Endothelial cell (in vitro differentiated cells): ENCODE data around the gene TMEM108. TPM values are rescaled to one million over a fixed set of nuclear protein-coding genes. Genes with fewer than 3 reads are reported as not detected.

Source experiments
- DNase-seq: peaks from one replicate; pipeline ENCODE4 v3.0.0; 2021; ENCODE audit warnings: low spot score
- H3K27ac Mint-ChIP-seq: one replicate; pipeline ENCODE4 v1.8.0; 2021; ENCODE audit warnings: mixed read lengths, inconsistent platforms; ENCODE audit not compliant: unreplicated experiment
- H3K27me3 Mint-ChIP-seq: one replicate; pipeline ENCODE4 v1.8.0; 2021; ENCODE audit warnings: mild to moderate bottlenecking, moderate library complexity, mixed read lengths, inconsistent platforms; ENCODE audit not compliant: unreplicated experiment
- H3K36me3 Mint-ChIP-seq: one replicate; pipeline ENCODE4 v1.8.0; 2021; ENCODE audit warnings: mild to moderate bottlenecking, low read depth, mixed read lengths, inconsistent platforms; ENCODE audit not compliant: unreplicated experiment
- H3K4me1 Mint-ChIP-seq: one replicate; pipeline ENCODE4 v1.8.0; 2021; ENCODE audit warnings: mild to moderate bottlenecking, mixed read lengths, inconsistent platforms; ENCODE audit not compliant: unreplicated experiment
- H3K4me3 Mint-ChIP-seq: one replicate; pipeline ENCODE4 v1.8.0; 2021; ENCODE audit warnings: mild to moderate bottlenecking, mixed read lengths, inconsistent platforms; ENCODE audit not compliant: unreplicated experiment
- H3K9me3 Mint-ChIP-seq: one replicate; pipeline ENCODE4 v1.8.0; 2021; ENCODE audit warnings: mixed read lengths, inconsistent platforms; ENCODE audit not compliant: unreplicated experiment
- total RNA-seq: library from RNA; stranded (reverse); fragmentation: NEBNext Ultra II Directional; extraction: Animal tissue kit (Norgen Biotek cat#: 25700); gene quantifications from one replicate; pipeline ENCODE4 v1.2.1, GENCODE V29; 2021; ENCODE audit not compliant: unreplicated experiment
- TF ChIP-seq, protein P1 (sequence below): fragments of 200-600 bp; sonication (generic); IDR thresholded peaks from one replicate; pipeline ENCODE4 v1.5.0; 2021; ENCODE audit warnings: antibody characterized with exemption; ENCODE audit not compliant: unreplicated experiment

Gene TMEM108
- total RNA-seq, 1 donor from 2014 or later: 14.2 TPM

- H3K4me1 Mint-ChIP-seq: peaks cover 5% of the 10 kb centered on the region
- no peak for DNase-seq
- H3K36me3 Mint-ChIP-seq: no peaks in the 10 kb centered on the region
- no peak overlapping the region for H3K4me3 Mint-ChIP-seq
- no peaks in the 10 kb centered on the region for H3K9me3 Mint-ChIP-seq
- no peaks in the 10 kb centered on the region for H3K27me3 Mint-ChIP-seq
- no peak overlapping the region for H3K27ac Mint-ChIP-seq
- TF ChIP-seq, protein P1, sequence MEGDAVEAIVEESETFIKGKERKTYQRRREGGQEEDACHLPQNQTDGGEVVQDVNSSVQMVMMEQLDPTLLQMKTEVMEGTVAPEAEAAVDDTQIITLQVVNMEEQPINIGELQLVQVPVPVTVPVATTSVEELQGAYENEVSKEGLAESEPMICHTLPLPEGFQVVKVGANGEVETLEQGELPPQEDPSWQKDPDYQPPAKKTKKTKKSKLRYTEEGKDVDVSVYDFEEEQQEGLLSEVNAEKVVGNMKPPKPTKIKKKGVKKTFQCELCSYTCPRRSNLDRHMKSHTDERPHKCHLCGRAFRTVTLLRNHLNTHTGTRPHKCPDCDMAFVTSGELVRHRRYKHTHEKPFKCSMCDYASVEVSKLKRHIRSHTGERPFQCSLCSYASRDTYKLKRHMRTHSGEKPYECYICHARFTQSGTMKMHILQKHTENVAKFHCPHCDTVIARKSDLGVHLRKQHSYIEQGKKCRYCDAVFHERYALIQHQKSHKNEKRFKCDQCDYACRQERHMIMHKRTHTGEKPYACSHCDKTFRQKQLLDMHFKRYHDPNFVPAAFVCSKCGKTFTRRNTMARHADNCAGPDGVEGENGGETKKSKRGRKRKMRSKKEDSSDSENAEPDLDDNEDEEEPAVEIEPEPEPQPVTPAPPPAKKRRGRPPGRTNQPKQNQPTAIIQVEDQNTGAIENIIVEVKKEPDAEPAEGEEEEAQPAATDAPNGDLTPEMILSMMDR: no peak
Measured at GRCh38 chr3:133053532-133053931, 15.3 kb downstream of the TMEM108 start.

- TF ChIP-seq, protein P1: no peak
- no peaks in the 10 kb centered on the region for H3K36me3 Mint-ChIP-seq
- no peak overlapping the region for H3K4me3 Mint-ChIP-seq
- no peak for DNase-seq
- no peaks in the 10 kb centered on the region for H3K27me3 Mint-ChIP-seq
- H3K4me1 Mint-ChIP-seq: peaks cover 8% of the 10 kb centered on the region
- H3K27ac Mint-ChIP-seq: no peak overlapping the region
- no peaks in the 10 kb centered on the region for H3K9me3 Mint-ChIP-seq
Measured at GRCh38 chr3:133054586-133054985, 16.4 kb downstream of the TMEM108 start.

GRCh38 chr3:133055339-133055738, 17.1 kb downstream of the TMEM108 start:
- Mint-ChIP-seq H3K9me3 (no peaks in the 10 kb centered on the region), H3K27ac (no peak overlapping the region), H3K4me3 (no peak overlapping the region), H3K4me1 (peaks cover 12% of the 10 kb centered on the region), H3K36me3 (no peaks in the 10 kb centered on the region), H3K27me3 (no peaks in the 10 kb centered on the region)
- no peak for DNase-seq
- TF ChIP-seq, protein P1: no peak

DNA sequence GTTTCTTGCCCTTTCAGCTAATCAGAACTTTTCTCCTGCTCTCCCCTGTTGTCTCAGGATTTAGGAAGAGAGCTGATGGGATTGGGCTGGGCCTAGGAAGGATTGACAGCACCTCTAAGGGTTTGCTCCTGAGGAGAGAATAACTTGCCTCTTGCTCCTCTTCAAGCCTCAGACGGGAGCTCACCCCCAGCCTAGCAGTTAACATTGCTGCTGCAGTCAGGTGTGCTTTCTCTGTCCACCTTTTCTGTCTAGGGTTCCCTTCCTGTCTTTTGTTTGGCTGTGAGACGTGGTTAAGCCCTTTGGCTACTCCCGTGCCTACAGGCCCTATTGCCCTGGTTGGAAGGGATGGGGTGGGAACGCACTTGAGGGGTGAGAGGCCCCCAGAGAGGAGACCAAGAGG, 20.1 kb downstream of the TMEM108 start:
- H3K36me3 Mint-ChIP-seq: peaks cover 4% of the 10 kb centered on the region
- TF ChIP-seq, protein P1: no peak
- H3K27me3 Mint-ChIP-seq: peaks cover 2% of the 10 kb centered on the region
- no peaks in the 10 kb centered on the region for H3K9me3 Mint-ChIP-seq
- H3K4me1 Mint-ChIP-seq: peaks cover 7% of the 10 kb centered on the region
- DNase-seq: no peak
- no peak overlapping the region for H3K27ac Mint-ChIP-seq
- no peak overlapping the region for H3K4me3 Mint-ChIP-seq

GRCh38 chr3:133058831-133059230, 20.6 kb downstream of the TMEM108 start:
- no peaks in the 10 kb centered on the region for H3K9me3 Mint-ChIP-seq
- TF ChIP-seq, protein P1: no peak
- peaks cover 2% of the 10 kb centered on the region for H3K27me3 Mint-ChIP-seq
- H3K4me3 Mint-ChIP-seq: no peak overlapping the region
- H3K36me3 Mint-ChIP-seq: peaks cover 4% of the 10 kb centered on the region
- no peak overlapping the region for H3K27ac Mint-ChIP-seq
- H3K4me1 Mint-ChIP-seq: peaks cover 7% of the 10 kb centered on the region
- no peak for DNase-seq
